ENCODE results near the gene SH3GLB2. TPM values are rescaled to one million over a fixed set of nuclear protein-coding genes. Genes with fewer than 3 reads are reported as not detected.

SH3GLB2 gene
- total and polyA plus RNA-seq, 10 of the 15 experiments (the other 5 are each of a cell fraction or from before 2014, with no cell fraction given) = 0.21 to 61.3 (median 30.8) TPM

- TF ChIP-seq USF2 (IDR thresholded peaks at IDR 0.05; ENCODE audit: borderline replicate concordance, low read depth, low read length) = no peak
- no peak for TF ChIP-seq IRF3 (IDR thresholded peaks at IDR 0.05)
- no peak for TF ChIP-seq SMC3 (IDR thresholded peaks at IDR 0.05; ENCODE audit: borderline replicate concordance, low read length)
- TF ChIP-seq SUPT20H (IDR thresholded peaks at IDR 0.05; ENCODE audit: borderline replicate concordance, control insufficient read depth, low read depth, low read length) = no peak
- TF ChIP-seq BACH1 (IDR thresholded peaks at IDR 0.05; ENCODE audit: borderline replicate concordance) = no peak
- TF ChIP-seq RFX5 (IDR thresholded peaks at IDR 0.05; ENCODE audit: low read depth, low read length) = no peak
- TF ChIP-seq SKIL (IDR thresholded peaks at IDR 0.05; ENCODE audit: low read depth, poor library complexity, severe bottlenecking) = no peak
- no peak for TF ChIP-seq BMI1 (IDR thresholded peaks at IDR 0.05; ENCODE audit: borderline replicate concordance)
- TF ChIP-seq SMAD1 (IDR thresholded peaks at IDR 0.05; ENCODE audit: low read depth, partially characterized antibody) = no peak
These were observed 13.9 kb upstream of the SH3GLB2 start (continued) for GRCh38 chr9:129042016-129042415.
